A549 (cell line): ENCODE data around the gene STXBP6. TPM values are rescaled to one million over a fixed set of nuclear protein-coding genes. Genes with fewer than 3 reads are reported as not detected.
A peak's percentile ranks its signal among the peaks of the same experiment; 100 is the strongest.

Experiments used
- ATAC-seq, 2 experiments: fragments of 200-7000 bp in 1 of 2; fragments of >200 bp in 1 of 2; cut with Nextera tagmentation in 1 of 2; cut with Tn5 transposase in 1 of 2; 3 replicates each; pipeline versions ENCODE4 v1.8.0 to v1.9.1; 2018 to 2020; ENCODE audit warnings: mild to moderate bottlenecking in 1 of 2, moderate library complexity in 1 of 2
- CTCF ChIA-PET: fragments of 300-600 bp; sonication (Branson Sonifier 250); formaldehyde crosslinking; extraction: SDS; loops from one replicate; lab custom pipeline; 2021; ENCODE audit warnings: antibody characterized with exemption, inconsistent platforms; lab: Yijun Ruan, JAX
- POLR2A ChIA-PET: fragments of 350-600 bp; formaldehyde crosslinking; extraction: SDS; loops from one replicate; lab custom pipeline; 2021; ENCODE audit warnings: antibody characterized with exemption, inconsistent platforms; lab: Yijun Ruan, JAX
- DNase-seq, 2 experiments: peaks; one replicate each; pipeline versions ENCODE4 v3.0.0 to v3.0.0-alpha.2; 2011 to 2016; ENCODE audit warnings: low read depth in 1 of 2, low spot score in 1 of 2
- FAIRE-seq: peaks from 2 replicates; lab custom pipeline; 2011; peaks lifted over from hg19 to GRCh38; lab: Jason Lieb, UNC
- H3K27ac ChIP-seq, 2 experiments: fragments of >200 bp; sonication (Bioruptor Twin); formaldehyde crosslinking; 3 replicates each; pipeline ENCODE4 v1.5.1; 2016 to 2017
- H3K4me1 ChIP-seq: fragments of >200 bp; sonication (Bioruptor Twin); formaldehyde crosslinking; 3 replicates; pipeline ENCODE4 v1.6.1; 2016
- H3K4me2 ChIP-seq: fragments of >200 bp; sonication (Bioruptor Twin); formaldehyde crosslinking; 3 replicates; pipeline ENCODE4 v1.6.1; 2016
- H3K4me3 ChIP-seq: fragments of >200 bp; sonication (Bioruptor Twin); formaldehyde crosslinking; 3 replicates; pipeline ENCODE4 v1.5.1; 2016
- H3K9me3 ChIP-seq: fragments of >200 bp; sonication (Bioruptor Twin); formaldehyde crosslinking; 3 replicates; pipeline ENCODE4 v1.6.1; 2016
- BHLHE40 ChIP-seq: IDR thresholded peaks from 2 replicates; pipeline ENCODE4 v1.6.1; 2012; ENCODE audit warnings: low read depth, low read length, inconsistent platforms
- CBX2 ChIP-seq: fragments of 200-600 bp; sonication (generic); IDR thresholded peaks from 2 replicates; pipeline ENCODE4 v1.6.1; 2016; ENCODE audit warnings: low read depth, mild to moderate bottlenecking, borderline replicate concordance
- CBX8 ChIP-seq: fragments of 200-600 bp; sonication (generic); IDR thresholded peaks from 2 replicates; pipeline ENCODE4 v1.6.1; 2016
- EHF ChIP-seq: fragments of 250-450 bp; sonication (Bioruptor Pico); IDR thresholded peaks from 2 replicates; pipeline ENCODE4 v1.5.0; 2020; ENCODE audit warnings: mild to moderate bottlenecking
- EHMT2 ChIP-seq: fragments of 200-600 bp; sonication (generic); IDR thresholded peaks from 2 replicates; pipeline ENCODE4 v1.6.1; 2016; ENCODE audit warnings: antibody characterized with exemption, low read depth, mild to moderate bottlenecking, moderate library complexity
- FOSB ChIP-seq: fragments of 250-450 bp; sonication (Bioruptor Pico); IDR thresholded peaks from 2 replicates; pipeline ENCODE4 v1.5.0; 2020; ENCODE audit warnings: mild to moderate bottlenecking, moderate library complexity
- FOSL2 ChIP-seq, 2 experiments: fragments of 450-650 bp in 1 of 2; fragments of >200 bp in 1 of 2; sonication (Bioruptor Twin) in 1 of 2; formaldehyde crosslinking; IDR thresholded peaks; 2 replicates each; pipeline versions ENCODE4 v1.5.0 to v1.6.1; 2016 to 2020; ENCODE audit warnings: mild to moderate bottlenecking in 1 of 2, moderate library complexity in 1 of 2
- HOXB5 ChIP-seq: fragments of 250-450 bp; sonication (Bioruptor Pico); IDR thresholded peaks from 2 replicates; pipeline ENCODE4 v1.5.0; 2020; ENCODE audit warnings: mild to moderate bottlenecking, moderate library complexity
- JUNB ChIP-seq: fragments of >200 bp; sonication (Bioruptor Twin); formaldehyde crosslinking; IDR thresholded peaks from 2 replicates; pipeline ENCODE4 v1.6.1; 2016
- KDM5A ChIP-seq: fragments of 200-600 bp; sonication (generic); IDR thresholded peaks from 2 replicates; pipeline ENCODE4 v1.6.1; 2016; ENCODE audit warnings: antibody characterized with exemption, mild to moderate bottlenecking
- MAZ ChIP-seq: fragments of 150-350 bp; IDR thresholded peaks from 2 replicates; pipeline ENCODE4 v1.6.1; 2014; ENCODE audit warnings: antibody characterized with exemption, low read depth, low read length, borderline replicate concordance
- NPAS2 ChIP-seq: fragments of 250-450 bp; sonication (Bioruptor Pico); IDR thresholded peaks from 2 replicates; pipeline ENCODE4 v1.8.0; 2022; ENCODE audit warnings: mild to moderate bottlenecking, moderate library complexity, borderline replicate concordance
- NR3C1 ChIP-seq: fragments of >200 bp; sonication (Bioruptor Twin); formaldehyde crosslinking; IDR thresholded peaks from 3 replicates; pipeline ENCODE4 v1.6.1; 2017
- POLR2A ChIP-seq: IDR thresholded peaks from 2 replicates; pipeline ENCODE4 v1.6.1; 2012; ENCODE audit warnings: mild to moderate bottlenecking, low read length
- RCOR1 ChIP-seq: fragments of 150-350 bp; IDR thresholded peaks from 2 replicates; pipeline ENCODE4 v1.6.1; 2014; ENCODE audit warnings: antibody characterized with exemption, low read length, low read depth
- RFX5 ChIP-seq: fragments of 450-650 bp; IDR thresholded peaks from 2 replicates; pipeline ENCODE4 v1.7.1; 2014; ENCODE audit warnings: antibody characterized with exemption, mild to moderate bottlenecking, moderate library complexity
- TFCP2L1 ChIP-seq: fragments of 250-450 bp; sonication (Bioruptor Pico); IDR thresholded peaks from 2 replicates; pipeline ENCODE4 v1.5.0; 2021; ENCODE audit warnings: mild to moderate bottlenecking
- TP53 ChIP-seq: fragments of 250-450 bp; sonication (Bioruptor Pico); IDR thresholded peaks from 2 replicates; pipeline ENCODE4 v1.5.0; 2021; ENCODE audit warnings: mild to moderate bottlenecking, moderate library complexity
- ZC3H11A ChIP-seq: fragments of 450-650 bp; IDR thresholded peaks from 2 replicates; pipeline ENCODE4 v1.6.1; 2014; ENCODE audit warnings: antibody characterized with exemption, mild to moderate bottlenecking
- ZFP36 ChIP-seq: fragments of 450-650 bp; IDR thresholded peaks from 2 replicates; pipeline ENCODE4 v1.6.1; 2014; ENCODE audit warnings: borderline replicate concordance; ENCODE audit not compliant: partially characterized antibody
- ZNF302 ChIP-seq: fragments of 250-450 bp; sonication (Bioruptor Pico); IDR thresholded peaks from 2 replicates; pipeline ENCODE4 v1.9.0; 2021; ENCODE audit warnings: inconsistent platforms, mild to moderate bottlenecking, moderate library complexity
- ZSCAN20 ChIP-seq: fragments of 250-450 bp; sonication (Bioruptor Pico); IDR thresholded peaks from 2 replicates; pipeline ENCODE4 v1.8.0; 2022; ENCODE audit warnings: mild to moderate bottlenecking, moderate library complexity
- WGBS: methylation state at CpG from one replicate; pipeline ENCODE4 v1.1.6; 2017; ENCODE audit errors: missing lambda C conversion rate; 5-methylcytosine and 5-hydroxymethylcytosine counted together
- polyA plus RNA-seq, 4 experiments: library from polyadenylated mRNA; depleted of rRNA in 3 of 4; stranded (reverse); fragments of >200 nt; fragmentation: RNase III in 1 of 4; extraction: RNeasy Plus Mini Kit Qiagen cat#74134 plus additional on column Dnase treatment in 1 of 4; gene quantifications; 2 replicates in 3 of 4; 3 replicates in 1 of 4; pipeline ENCODE4 v1.2.3, GENCODE V29; 2011 to 2017
- TF ChIP-seq, protein P1 (sequence below): fragments of 450-650 bp; IDR thresholded peaks from 2 replicates; pipeline ENCODE4 v1.6.1; 2014; ENCODE audit warnings: antibody characterized with exemption
- TF ChIP-seq, protein P2 (sequence below): IDR thresholded peaks from 2 replicates; pipeline ENCODE4 v1.6.1; 2012
- TF ChIP-seq, protein P3 (sequence below): fragments of 150-350 bp; IDR thresholded peaks from 2 replicates; pipeline ENCODE4 v1.6.1; 2014; ENCODE audit warnings: low read depth, mild to moderate bottlenecking, low read length
- TF ChIP-seq, protein P4 (sequence below): fragments of 250-450 bp; sonication (Bioruptor Pico); IDR thresholded peaks from 2 replicates; pipeline ENCODE4 v1.5.0; 2021; ENCODE audit warnings: mild to moderate bottlenecking, moderate library complexity, borderline replicate concordance
- TF ChIP-seq, protein P5 (sequence below): fragments of >200 bp; sonication (Bioruptor Twin); formaldehyde crosslinking; IDR thresholded peaks from 3 replicates; pipeline ENCODE4 v1.5.1; 2016
- TF ChIP-seq, protein P6 (sequence below): fragments of >200 bp; sonication (Bioruptor Twin); formaldehyde crosslinking; IDR thresholded peaks from 3 replicates; pipeline ENCODE4 v1.6.1; 2016

The STXBP6 gene
- polyA plus RNA-seq, 2 of the 4 experiments (the other 2 are of a cell fraction) = 1.7 to 6.3 TPM

DNA sequence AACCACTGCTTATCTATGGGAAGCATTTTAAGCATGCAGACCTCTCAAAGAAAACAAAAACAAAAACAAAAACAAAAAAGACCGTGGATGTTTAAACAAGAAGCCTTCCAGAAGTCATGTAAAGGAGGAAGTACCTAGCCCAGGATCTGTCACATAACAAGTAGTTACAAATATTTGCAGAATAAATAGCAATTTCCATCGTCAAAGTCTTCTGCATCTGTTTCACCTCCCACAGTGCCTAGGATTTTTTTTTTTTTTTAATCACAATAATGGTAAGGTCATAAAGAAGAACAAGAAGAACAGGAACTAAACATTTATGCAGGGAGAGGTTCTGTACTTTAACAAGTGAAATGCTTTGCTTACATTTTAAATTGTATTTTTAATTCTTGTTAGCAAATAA lies 2.4 kb upstream of the STXBP6 start:
- FAIRE-seq = no peak
- POLR2A ChIA-PET = no interaction called here

DNA sequence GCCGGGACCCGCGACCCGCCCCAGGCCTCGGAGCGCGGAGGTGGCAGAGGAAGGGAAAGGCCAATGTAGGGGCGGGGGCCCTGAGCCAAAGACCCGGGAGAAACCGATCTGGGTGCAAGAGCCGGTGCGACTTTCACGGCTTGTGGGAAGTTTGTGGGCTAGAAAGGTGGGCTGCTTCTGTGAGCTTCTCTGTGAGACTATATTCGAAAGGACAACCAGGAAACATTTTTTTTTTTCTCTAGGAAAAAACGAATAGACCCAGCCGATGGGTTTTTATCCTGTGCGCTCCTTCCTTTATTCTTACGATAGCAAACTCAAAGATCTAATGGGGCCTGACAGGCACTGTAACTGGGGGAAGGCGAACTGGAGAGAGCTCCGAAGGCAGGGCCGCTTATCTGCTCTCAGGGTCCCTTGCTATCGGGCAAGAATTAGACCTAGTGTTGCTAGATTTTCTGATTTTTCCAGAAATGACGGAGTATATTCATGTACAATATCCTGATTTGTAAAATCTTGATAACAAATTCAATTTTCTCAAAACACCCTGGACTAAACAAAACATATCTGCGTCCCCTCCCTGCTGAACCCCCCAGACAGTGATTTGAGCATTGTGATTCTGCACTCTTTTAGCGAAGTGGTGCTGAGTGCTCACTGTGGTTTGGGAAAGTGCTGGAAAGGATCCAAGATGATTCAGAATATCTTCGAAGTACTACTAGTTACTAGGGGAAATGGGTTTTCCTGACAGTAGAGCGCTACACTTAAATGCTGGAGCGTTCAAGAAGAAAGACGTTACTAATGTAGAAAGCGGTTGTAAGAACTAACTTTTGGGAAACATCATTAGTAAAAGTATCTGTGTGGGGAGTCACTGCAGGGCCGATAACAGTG lies 563 bp upstream of the STXBP6 start:
- no peaks in the 10 kb centered on the region for H3K9me3 ChIP-seq
- peak overlapping the region; percentile 61 to 84; a peak in 5 of 6 replicates for H3K27ac ChIP-seq
- TF ChIP-seq ZFP36 (no peak), HOXB5 (no peak), EHMT2 (no peak), TP53 (no peak), TFCP2L1 (CRISPR knock-in tag) (no peak), MAZ (no peak), NPAS2 (CRISPR knock-in tag) (no peak), NR3C1 (no peak), EHF (CRISPR knock-in tag) (no peak), CBX8 (no peak)
- TF ChIP-seq, protein P1, sequence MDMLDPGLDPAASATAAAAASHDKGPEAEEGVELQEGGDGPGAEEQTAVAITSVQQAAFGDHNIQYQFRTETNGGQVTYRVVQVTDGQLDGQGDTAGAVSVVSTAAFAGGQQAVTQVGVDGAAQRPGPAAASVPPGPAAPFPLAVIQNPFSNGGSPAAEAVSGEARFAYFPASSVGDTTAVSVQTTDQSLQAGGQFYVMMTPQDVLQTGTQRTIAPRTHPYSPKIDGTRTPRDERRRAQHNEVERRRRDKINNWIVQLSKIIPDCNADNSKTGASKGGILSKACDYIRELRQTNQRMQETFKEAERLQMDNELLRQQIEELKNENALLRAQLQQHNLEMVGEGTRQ = no peak
- TF ChIP-seq, protein P2, sequence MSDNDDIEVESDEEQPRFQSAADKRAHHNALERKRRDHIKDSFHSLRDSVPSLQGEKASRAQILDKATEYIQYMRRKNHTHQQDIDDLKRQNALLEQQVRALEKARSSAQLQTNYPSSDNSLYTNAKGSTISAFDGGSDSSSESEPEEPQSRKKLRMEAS = no peak
- TF ChIP-seq, protein P3, sequence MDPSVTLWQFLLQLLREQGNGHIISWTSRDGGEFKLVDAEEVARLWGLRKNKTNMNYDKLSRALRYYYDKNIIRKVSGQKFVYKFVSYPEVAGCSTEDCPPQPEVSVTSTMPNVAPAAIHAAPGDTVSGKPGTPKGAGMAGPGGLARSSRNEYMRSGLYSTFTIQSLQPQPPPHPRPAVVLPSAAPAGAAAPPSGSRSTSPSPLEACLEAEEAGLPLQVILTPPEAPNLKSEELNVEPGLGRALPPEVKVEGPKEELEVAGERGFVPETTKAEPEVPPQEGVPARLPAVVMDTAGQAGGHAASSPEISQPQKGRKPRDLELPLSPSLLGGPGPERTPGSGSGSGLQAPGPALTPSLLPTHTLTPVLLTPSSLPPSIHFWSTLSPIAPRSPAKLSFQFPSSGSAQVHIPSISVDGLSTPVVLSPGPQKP = no peak
- peak overlapping the region; percentile 68 for H3K4me3 ChIP-seq
- FAIRE-seq = no peak
- WGBS = 38% methylated on average over 25 of the region's 31 CpGs
- DNase-seq = no peak
- peaks cover 7% of the 10 kb centered on the region; the same call in 1 of the 3 replicates for H3K4me1 ChIP-seq
- ChIA-PET CTCF (interaction anchor here (1.2 kb wide), 1 partner anchor 304 kb away, joined by 3 read pairs; no protein-coding TSS in a partner anchor), POLR2A (no interaction called here)
- ATAC-seq = peak; percentile 42 to 47; a peak in 4 of 6 replicates
- H3K4me2 ChIP-seq = peak overlapping the region; percentile 97

More for the DNA sequence above, 2.4 kb upstream of the STXBP6 start:
- WGBS = 21% methylated on average over 2 of the region's 2 CpGs
- ATAC-seq (no peak), DNase-seq (no peak)
- no peak for TF ChIP-seq BHLHE40
- no peak for TF ChIP-seq EHF (CRISPR knock-in tag)
- TF ChIP-seq ZC3H11A = no peak
- TF ChIP-seq, protein P4, sequence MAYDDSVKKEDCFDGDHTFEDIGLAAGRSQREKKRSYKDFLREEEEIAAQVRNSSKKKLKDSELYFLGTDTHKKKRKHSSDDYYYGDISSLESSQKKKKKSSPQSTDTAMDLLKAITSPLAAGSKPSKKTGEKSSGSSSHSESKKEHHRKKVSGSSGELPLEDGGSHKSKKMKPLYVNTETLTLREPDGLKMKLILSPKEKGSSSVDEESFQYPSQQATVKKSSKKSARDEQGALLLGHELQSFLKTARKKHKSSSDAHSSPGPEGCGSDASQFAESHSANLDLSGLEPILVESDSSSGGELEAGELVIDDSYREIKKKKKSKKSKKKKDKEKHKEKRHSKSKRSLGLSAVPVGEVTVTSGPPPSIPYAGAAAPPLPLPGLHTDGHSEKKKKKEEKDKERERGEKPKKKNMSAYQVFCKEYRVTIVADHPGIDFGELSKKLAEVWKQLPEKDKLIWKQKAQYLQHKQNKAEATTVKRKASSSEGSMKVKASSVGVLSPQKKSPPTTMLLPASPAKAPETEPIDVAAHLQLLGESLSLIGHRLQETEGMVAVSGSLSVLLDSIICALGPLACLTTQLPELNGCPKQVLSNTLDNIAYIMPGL (CRISPR knock-in tag) = no peak
- no peak for TF ChIP-seq ZSCAN20 (CRISPR knock-in tag)
- no peak for TF ChIP-seq KDM5A
- no peak for TF ChIP-seq JUNB
- TF ChIP-seq, protein P3 = no peak
- no peak for TF ChIP-seq FOSB (CRISPR knock-in tag)
- no peak for TF ChIP-seq CBX2
- TF ChIP-seq, protein P5, sequence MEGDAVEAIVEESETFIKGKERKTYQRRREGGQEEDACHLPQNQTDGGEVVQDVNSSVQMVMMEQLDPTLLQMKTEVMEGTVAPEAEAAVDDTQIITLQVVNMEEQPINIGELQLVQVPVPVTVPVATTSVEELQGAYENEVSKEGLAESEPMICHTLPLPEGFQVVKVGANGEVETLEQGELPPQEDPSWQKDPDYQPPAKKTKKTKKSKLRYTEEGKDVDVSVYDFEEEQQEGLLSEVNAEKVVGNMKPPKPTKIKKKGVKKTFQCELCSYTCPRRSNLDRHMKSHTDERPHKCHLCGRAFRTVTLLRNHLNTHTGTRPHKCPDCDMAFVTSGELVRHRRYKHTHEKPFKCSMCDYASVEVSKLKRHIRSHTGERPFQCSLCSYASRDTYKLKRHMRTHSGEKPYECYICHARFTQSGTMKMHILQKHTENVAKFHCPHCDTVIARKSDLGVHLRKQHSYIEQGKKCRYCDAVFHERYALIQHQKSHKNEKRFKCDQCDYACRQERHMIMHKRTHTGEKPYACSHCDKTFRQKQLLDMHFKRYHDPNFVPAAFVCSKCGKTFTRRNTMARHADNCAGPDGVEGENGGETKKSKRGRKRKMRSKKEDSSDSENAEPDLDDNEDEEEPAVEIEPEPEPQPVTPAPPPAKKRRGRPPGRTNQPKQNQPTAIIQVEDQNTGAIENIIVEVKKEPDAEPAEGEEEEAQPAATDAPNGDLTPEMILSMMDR = no peak
- TF ChIP-seq, protein P6, sequence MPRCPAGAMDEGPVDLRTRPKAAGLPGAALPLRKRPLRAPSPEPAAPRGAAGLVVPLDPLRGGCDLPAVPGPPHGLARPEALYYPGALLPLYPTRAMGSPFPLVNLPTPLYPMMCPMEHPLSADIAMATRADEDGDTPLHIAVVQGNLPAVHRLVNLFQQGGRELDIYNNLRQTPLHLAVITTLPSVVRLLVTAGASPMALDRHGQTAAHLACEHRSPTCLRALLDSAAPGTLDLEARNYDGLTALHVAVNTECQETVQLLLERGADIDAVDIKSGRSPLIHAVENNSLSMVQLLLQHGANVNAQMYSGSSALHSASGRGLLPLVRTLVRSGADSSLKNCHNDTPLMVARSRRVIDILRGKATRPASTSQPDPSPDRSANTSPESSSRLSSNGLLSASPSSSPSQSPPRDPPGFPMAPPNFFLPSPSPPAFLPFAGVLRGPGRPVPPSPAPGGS = no peak
- no peak for TF ChIP-seq RCOR1
- TF ChIP-seq TFCP2L1 (CRISPR knock-in tag) = no peak
- TF ChIP-seq, protein P2 = no peak
- no peak for TF ChIP-seq RFX5
- no peak for TF ChIP-seq ZNF302
- no peak for TF ChIP-seq POLR2A
- TF ChIP-seq FOSL2 (IDR thresholded peaks at IDR 0.05) = no peak
- TF ChIP-seq FOSL2 (CRISPR knock-in tag; IDR thresholded peaks at IDR 0.05) = no peak
- Histone ChIP-seq H3K4me2 (no peak overlapping the region), H3K27ac (no peak overlapping the region), H3K4me1 (peaks cover 7% of the 10 kb centered on the region; the same call in 1 of the 3 replicates), H3K9me3 (no peaks in the 10 kb centered on the region), H3K4me3 (no peak overlapping the region)
- CTCF ChIA-PET = interaction anchor here (0.8 to 1.6 kb wide), 2 partner anchors 14 to 246 kb away, joined by 3 to 4 read pairs; no protein-coding TSS in a partner anchor
